GM10248 (cell line): ENCODE results near the gene STIM2.
"Not testable (repeated sequence)": the region's sequence is repeated elsewhere in the genome, so short reads cannot be mapped to it uniquely, and the experiment has no call there.

Experiments
- CTCF ChIA-PET: fragments of 300-600 bp; sonication (Branson Sonifier 250); formaldehyde crosslinking; extraction: SDS; loops from one replicate; lab custom pipeline; 2021; ENCODE audit warnings: antibody characterized with exemption; lab: Yijun Ruan, JAX
- POLR2A ChIA-PET: fragments of 350-650 bp; sonication (Branson Sonifier 250); formaldehyde crosslinking; extraction: SDS; loops from one replicate; lab custom pipeline; 2020; ENCODE audit warnings: antibody characterized with exemption; lab: Yijun Ruan, JAX
- DNase-seq: peaks from one replicate; pipeline ENCODE4 v3.0.0; 2012; ENCODE audit errors: extremely low spot score
- TF ChIP-seq, protein P1 (sequence below): IDR thresholded peaks from 2 replicates; pipeline ENCODE4 v1.5.1; 2012; ENCODE audit warnings: mild to moderate bottlenecking, low read depth; ENCODE audit errors: extremely low read depth, missing control alignments, control extremely low read depth

The STIM2 gene

DNA sequence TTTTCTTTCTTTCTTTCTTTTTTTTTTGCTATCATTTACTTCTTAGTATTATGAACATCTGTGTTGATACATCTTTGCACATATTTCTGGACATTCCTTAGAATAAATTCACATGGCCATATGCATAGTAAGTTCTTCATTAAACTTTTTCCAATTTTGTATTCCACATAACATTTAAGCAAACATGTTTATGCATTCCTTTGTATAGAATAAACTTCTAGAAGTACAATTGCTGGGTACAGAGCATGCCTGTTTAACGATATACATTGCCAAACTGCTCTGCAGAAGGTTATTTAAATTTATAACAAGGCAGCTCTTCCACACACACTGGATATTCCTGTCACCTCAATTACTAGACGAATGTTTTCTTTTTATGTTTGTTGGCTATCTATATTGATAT, 36.0 kb upstream of the STIM2 start:
- POLR2A ChIA-PET: no interaction called here
- CTCF ChIA-PET: interaction anchor here (1.7 kb wide), 1 partner anchor 78 kb away, joined by 3 read pairs; no protein-coding TSS in a partner anchor
- TF ChIP-seq, protein P1, sequence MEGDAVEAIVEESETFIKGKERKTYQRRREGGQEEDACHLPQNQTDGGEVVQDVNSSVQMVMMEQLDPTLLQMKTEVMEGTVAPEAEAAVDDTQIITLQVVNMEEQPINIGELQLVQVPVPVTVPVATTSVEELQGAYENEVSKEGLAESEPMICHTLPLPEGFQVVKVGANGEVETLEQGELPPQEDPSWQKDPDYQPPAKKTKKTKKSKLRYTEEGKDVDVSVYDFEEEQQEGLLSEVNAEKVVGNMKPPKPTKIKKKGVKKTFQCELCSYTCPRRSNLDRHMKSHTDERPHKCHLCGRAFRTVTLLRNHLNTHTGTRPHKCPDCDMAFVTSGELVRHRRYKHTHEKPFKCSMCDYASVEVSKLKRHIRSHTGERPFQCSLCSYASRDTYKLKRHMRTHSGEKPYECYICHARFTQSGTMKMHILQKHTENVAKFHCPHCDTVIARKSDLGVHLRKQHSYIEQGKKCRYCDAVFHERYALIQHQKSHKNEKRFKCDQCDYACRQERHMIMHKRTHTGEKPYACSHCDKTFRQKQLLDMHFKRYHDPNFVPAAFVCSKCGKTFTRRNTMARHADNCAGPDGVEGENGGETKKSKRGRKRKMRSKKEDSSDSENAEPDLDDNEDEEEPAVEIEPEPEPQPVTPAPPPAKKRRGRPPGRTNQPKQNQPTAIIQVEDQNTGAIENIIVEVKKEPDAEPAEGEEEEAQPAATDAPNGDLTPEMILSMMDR: no peak
- DNase-seq: no peak

DNA sequence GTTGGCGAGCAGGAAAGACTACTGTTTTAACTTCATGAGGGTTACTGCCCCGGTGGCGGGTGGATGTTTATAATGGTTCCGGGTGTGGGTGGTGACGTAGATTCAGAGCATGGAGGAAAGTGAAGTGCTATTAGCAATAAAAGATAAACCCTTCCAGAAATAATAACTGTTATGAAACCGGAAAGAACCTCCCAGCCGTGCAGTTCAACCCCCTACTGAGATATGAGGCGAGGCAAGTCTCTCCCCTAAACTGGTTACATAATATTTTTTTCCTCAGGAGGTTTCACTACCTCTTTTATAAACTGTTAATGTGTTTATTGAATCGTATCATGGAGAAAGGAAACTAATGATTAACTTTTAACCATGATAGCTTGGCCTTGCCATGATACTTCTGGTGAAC, 33.9 kb upstream of the STIM2 start:
- ChIA-PET POLR2A (no interaction called here), CTCF (no interaction called here)
- peak; percentile 66 for DNase-seq
- TF ChIP-seq, protein P1: no peak

DNA sequence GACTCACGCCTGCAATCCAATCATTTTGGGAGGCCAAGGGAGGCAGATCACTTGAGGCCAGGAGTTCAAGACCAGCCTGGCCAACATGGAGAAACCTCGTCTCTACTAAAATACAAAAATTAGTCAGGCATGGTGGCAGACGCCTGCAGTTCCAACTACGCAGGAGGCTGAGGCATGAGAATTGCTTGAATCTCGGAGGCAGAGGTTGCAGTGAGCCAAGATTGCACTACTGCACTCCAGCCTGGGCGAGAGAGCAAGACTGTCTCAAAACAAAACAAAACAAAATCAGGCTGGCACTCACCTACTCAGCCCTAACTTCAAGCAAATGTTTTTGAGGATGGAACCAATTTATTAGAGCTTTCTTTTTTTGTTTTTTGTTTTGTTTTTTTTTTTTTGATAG, 33.3 kb upstream of the STIM2 start:
- POLR2A ChIA-PET, DNase-seq, CTCF ChIA-PET: not testable (repeated sequence)

DNA sequence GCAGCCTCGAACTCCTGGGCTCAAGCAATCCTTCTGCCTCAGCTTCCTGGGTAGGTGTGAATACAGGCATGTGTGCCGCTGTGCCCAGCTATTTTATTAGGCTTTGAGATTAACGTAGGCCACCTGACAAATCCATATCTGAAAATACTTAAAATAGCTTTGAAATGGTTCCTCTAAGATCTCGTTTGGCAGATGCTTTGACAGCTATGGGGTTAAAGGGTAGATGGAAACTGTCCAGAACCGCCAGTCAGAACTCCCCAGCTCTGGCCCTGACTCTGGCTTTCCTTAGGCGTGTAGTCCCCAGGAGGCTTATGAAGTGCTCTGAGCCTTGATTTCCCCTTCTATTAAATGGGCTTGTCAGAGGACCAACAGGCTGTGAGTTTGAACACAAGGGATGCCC, 32.8 kb upstream of the STIM2 start:
- CTCF ChIA-PET: interaction anchor here (1.4 to 2.2 kb wide), 2 partner anchors 10 to 59 kb away, joined by 4 to 10 read pairs; no protein-coding TSS in a partner anchor
- DNase-seq: no peak
- TF ChIP-seq, protein P1: no peak
- POLR2A ChIA-PET: no interaction called here

DNA sequence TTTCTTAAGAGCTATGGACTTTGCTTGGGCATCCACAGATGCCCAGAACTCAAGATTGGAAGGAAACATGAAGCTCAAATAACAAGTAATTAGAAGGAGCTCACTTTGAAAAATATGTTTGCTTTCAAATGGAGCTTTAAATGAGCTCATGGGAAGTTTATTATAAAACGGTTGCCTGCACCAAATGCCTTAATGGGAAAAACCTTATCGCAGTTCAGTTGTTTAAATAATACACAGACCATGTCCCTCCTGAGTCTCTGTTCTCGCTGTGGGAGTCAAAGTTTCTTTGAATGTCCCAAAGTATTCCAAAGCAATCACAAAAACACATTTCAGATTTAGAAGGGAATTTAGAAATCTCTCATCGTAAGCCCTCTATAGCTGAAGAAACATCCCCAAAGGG, 31.6 kb upstream of the STIM2 start:
- ChIA-PET POLR2A (no interaction called here), CTCF (interaction anchor here (0.9 to 2.2 kb wide), 9 partner anchors 8 to 181 kb away, joined by 3 to 10 read pairs (median 4); no protein-coding TSS in a partner anchor)
- DNase-seq: no peak
- TF ChIP-seq, protein P1: no peak

DNA sequence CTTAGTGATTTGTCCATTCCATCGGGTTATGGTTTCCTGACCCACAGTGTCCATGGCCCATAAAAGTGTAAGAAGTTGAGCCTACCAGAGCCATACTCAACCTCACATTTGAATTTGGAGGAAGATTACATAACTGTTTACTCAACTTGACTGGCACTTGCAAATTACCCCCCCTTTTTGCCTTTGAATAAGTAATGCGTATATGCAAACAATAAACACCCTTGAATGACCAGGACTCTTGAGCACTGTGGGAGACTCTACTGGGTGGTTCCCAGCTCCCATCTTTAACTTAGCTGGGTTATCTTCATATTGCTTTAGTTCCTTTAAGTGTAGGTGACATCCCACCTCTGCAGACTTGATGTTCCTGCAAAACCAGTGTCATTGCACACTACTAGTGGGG, 30.6 kb upstream of the STIM2 start:
- DNase-seq: no peak
- TF ChIP-seq, protein P1: no peak
- CTCF ChIA-PET: interaction anchor here (1.2 to 2.2 kb wide), 5 partner anchors 7 to 180 kb away, joined by 3 to 10 read pairs (median 4); no protein-coding TSS in a partner anchor
- POLR2A ChIA-PET: no interaction called here

DNA sequence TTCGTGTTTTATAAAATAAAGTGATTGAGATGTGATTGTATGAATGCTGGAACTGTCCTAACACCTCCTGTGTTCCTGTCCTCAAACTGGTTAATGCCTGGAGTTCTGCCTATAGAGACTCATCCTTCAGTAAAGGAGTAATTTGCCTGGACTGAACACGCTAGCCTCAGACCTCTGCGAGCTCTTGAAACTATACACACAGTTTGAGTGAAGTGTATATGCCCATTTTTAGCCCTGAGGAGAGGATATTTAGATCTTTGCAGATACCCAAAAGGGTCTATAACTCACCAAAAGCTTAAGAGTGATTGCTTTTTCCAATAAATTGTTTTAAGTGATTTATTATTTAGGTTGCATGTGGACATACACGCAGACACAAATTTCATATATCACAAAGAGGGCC, 29.9 kb upstream of the STIM2 start:
- DNase-seq: no peak
- ChIA-PET CTCF (no interaction called here), POLR2A (no interaction called here)
- TF ChIP-seq, protein P1: no peak
